Measurements from ENCODE around the gene SLC31A1.

The SLC31A1 gene

GRCh38 chr9:113267911-113268566 is 46.7 kb downstream of the SLC31A1 start:
- H3K4me3 ChIP-seq (ENCODE audit: low read length), result no peak overlapping the region
- DNase-seq (ENCODE audit: low read depth), result no peak
- no peak for TF ChIP-seq CTCF (IDR thresholded peaks at IDR 0.05; ENCODE audit: insufficient read depth, low read depth, low read length, missing control alignments)

- no peak overlapping the region for H3K4me3 ChIP-seq (ENCODE audit: low read length)
- no peak for TF ChIP-seq CTCF (IDR thresholded peaks at IDR 0.05; ENCODE audit: insufficient read depth, low read depth, low read length, missing control alignments)
- no peak for DNase-seq (ENCODE audit: low read depth)
Measured at GRCh38 chr9:113269355-113269754, 48.0 kb downstream of the SLC31A1 start.

DNA sequence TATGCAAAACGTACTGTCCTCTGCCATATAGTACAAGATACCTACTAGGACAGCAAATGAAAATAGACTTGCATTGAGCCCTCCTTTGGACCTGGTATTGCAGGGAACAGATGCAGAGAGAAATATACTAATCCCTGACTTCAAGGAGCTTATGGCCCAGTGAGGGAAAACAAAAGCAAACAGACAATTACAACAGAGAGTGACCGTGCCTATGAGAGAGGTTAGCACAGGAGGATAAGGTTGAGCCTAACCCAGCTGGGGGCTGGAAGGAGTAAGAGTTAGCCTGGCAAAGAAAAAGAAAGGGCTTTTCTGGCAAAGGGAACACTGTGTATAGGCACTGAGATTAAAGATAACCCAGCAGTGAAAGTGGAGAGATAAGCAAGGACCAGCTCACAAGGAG is 48.5 kb downstream of the SLC31A1 start:
- no peak for DNase-seq (ENCODE audit: low read depth)
- no peak for TF ChIP-seq CTCF (IDR thresholded peaks at IDR 0.05; ENCODE audit: insufficient read depth, low read depth, low read length, missing control alignments)
- H3K4me3 ChIP-seq (ENCODE audit: low read length), result no peak overlapping the region

DNA sequence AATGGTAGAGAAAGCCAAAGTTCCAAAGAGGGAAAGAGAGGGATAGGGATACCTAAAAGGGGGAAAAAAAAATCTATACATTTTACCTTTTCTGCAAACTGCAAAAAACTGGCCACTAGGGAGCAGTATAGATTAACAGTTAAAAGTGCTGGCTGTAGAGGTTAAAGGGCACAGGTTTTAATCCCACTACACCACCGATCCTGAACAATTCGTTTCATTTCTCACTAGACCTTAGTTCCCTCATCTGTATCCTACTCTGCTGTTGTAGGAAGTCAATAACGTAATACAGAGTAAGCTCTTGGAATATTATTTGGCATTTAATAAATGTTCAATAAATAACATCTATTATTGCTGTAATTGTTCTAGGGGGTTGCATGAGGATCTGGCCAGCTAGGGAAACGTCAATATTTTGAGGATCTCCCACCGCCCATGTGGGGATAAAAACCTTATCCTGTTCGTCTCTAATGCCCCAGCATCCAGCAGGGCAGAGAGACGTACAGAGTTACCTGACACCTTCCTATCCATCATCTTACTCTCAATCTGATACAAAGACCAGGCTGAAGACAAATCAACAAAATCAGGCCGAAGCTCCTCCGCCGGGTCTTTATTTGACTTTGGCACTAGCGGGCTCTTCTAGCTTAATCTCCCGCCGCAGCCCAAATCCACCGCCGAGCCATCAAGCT is 53.3 kb downstream of the SLC31A1 start:
- H3K4me3 ChIP-seq (ENCODE audit: low read length), result peak overlapping the region; percentile 97
- peak; percentile 60 for DNase-seq (ENCODE audit: low read depth)
- peak; percentile 62 for TF ChIP-seq CTCF (IDR thresholded peaks at IDR 0.05; ENCODE audit: insufficient read depth, low read depth, low read length, missing control alignments)

- DNase-seq (ENCODE audit: low read depth), result peak; percentile 99
- TF ChIP-seq CTCF (IDR thresholded peaks at IDR 0.05; ENCODE audit: insufficient read depth, low read depth, low read length, missing control alignments), result peak; percentile 1
- peak within 1 kb of the TSS; percentile 97 for H3K4me3 ChIP-seq (ENCODE audit: low read length)
Measured at GRCh38 chr9:113275157-113276131, 54.1 kb downstream of the SLC31A1 start, which contains the start of the genes CDC26 and PRPF4. TSS of gene CDC26 (minus strand) at chr9:113275572. CDS start at chr9:113272507, 3,065 bp downstream. TSS of gene PRPF4 (plus strand) at chr9:113275658. CDS start at chr9:113275744, 86 bp downstream.

DNA sequence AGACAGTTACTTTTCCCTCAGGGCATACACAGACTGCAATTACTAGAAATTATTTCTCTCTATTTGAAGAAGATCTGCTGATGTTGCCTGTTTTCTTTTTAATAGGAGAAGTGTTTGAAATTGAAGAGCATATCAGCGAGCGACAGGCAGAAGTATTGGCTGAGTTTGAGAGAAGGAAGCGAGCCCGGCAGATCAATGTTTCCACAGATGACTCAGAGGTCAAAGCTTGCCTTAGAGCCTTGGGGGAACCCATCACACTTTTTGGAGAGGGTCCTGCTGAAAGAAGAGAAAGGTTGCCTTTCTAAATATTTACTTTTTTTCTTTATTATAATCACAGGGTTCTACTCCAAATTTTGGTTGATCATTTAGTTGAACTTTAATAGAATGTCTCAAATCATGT is 57.5 kb downstream of the SLC31A1 start:
- TF ChIP-seq CTCF (IDR thresholded peaks at IDR 0.05; ENCODE audit: insufficient read depth, low read depth, low read length, missing control alignments), result no peak
- no peak for DNase-seq (ENCODE audit: low read depth)
- no peak overlapping the region for H3K4me3 ChIP-seq (ENCODE audit: low read length)
